PC-3 (cell line): ENCODE measurements around the gene TPRG1. TPM values are rescaled to one million over a fixed set of nuclear protein-coding genes. Genes with fewer than 3 reads are reported as not detected.

ENCODE experiments used
- ATAC-seq: fragments of 200-7000 bp; cut with Tn5 transposase; 2 replicates; pipeline ENCODE4 v1.9.1; 2020; ENCODE audit warnings: mild to moderate bottlenecking, moderate library complexity
- BruUV-seq: library from RNA; stranded (reverse); fragments of 400-500 nt; replicated peaks from 2 replicates; lab custom pipeline; 2021; lab: Mats Ljungman, UMichigan
- CTCF ChIA-PET: fragments of 300-600 bp; sonication (Branson Sonifier 250); formaldehyde crosslinking; loops from one replicate; lab custom pipeline; 2022; ENCODE audit warnings: antibody characterized with exemption; lab: Charles Lee
- POLR2A ChIA-PET: fragments of 300-600 bp; sonication (Branson Sonifier 250); formaldehyde crosslinking; loops from one replicate; lab custom pipeline; 2022; ENCODE audit warnings: antibody characterized with exemption; ENCODE audit not compliant: unreplicated experiment; lab: Charles Lee
- DNase-seq: peaks from one replicate; pipeline ENCODE4 v3.0.0-alpha.2; 2015
- H2AFZ ChIP-seq: fragments of 300-600 bp; sonication (generic); 2 replicates; pipeline ENCODE4 v1.6.0; 2016; ENCODE audit warnings: antibody characterized with exemption, low read length
- H3F3A ChIP-seq: fragments of 300-600 bp; sonication (generic); one replicate; pipeline ENCODE4 v1.6.0; 2017; ENCODE audit warnings: antibody characterized with exemption, low read length, control low read depth, mild to moderate bottlenecking; ENCODE audit not compliant: unreplicated experiment
- H3K27ac ChIP-seq: fragments of 300-600 bp; sonication (generic); 2 replicates; pipeline ENCODE4 v1.5.1; 2016; ENCODE audit warnings: mild to moderate bottlenecking, low read length
- H3K27me3 ChIP-seq: fragments of 300-600 bp; sonication (generic); 2 replicates; pipeline ENCODE4 v1.6.1; 2016; ENCODE audit warnings: low read length, mixed read lengths
- H3K36me3 ChIP-seq: fragments of 300-600 bp; sonication (generic); 2 replicates; pipeline ENCODE4 v1.6.1; 2016; ENCODE audit warnings: low read depth, mixed run types, low read length, mixed read lengths
- H3K4me1 ChIP-seq: fragments of 300-600 bp; sonication (generic); 2 replicates; pipeline ENCODE4 v1.5.1; 2016; ENCODE audit warnings: low read length; ENCODE audit not compliant: insufficient read depth
- H3K4me2 ChIP-seq: fragments of 300-600 bp; sonication (generic); 2 replicates; pipeline ENCODE4 v1.6.0; 2016; ENCODE audit warnings: low read length
- H3K4me3 ChIP-seq: fragments of 300-600 bp; sonication (generic); 2 replicates; pipeline ENCODE4 v1.5.1; 2016; ENCODE audit warnings: mild to moderate bottlenecking, low read length, mixed read lengths
- H3K79me2 ChIP-seq: fragments of 300-600 bp; sonication (generic); 2 replicates; pipeline ENCODE4 v1.6.1; 2017; ENCODE audit warnings: low read length, mixed read lengths
- H3K9ac ChIP-seq: fragments of 300-600 bp; sonication (generic); 2 replicates; pipeline ENCODE4 v1.6.0; 2016; ENCODE audit warnings: mild to moderate bottlenecking, low read length
- H3K9me2 ChIP-seq: fragments of 300-600 bp; sonication (generic); replicated peaks from 2 replicates; pipeline ENCODE4 v1.6.1; 2016; ENCODE audit warnings: mixed run types, low read length, mixed read lengths
- H3K9me3 ChIP-seq: fragments of 300-600 bp; sonication (generic); 2 replicates; pipeline ENCODE4 v1.6.1; 2016; ENCODE audit warnings: low read length, mixed read lengths
- H4K20me1 ChIP-seq: fragments of 300-600 bp; sonication (generic); 2 replicates; pipeline ENCODE4 v1.6.1; 2016; ENCODE audit warnings: low read length, mixed read lengths
- CTCF ChIP-seq: fragments of 300-600 bp; sonication (generic); conservative IDR thresholded peaks from 2 replicates; pipeline ENCODE4 v1.5.1; 2017; ENCODE audit warnings: antibody characterized with exemption, low read depth, mild to moderate bottlenecking, low read length
- EZH2 ChIP-seq: fragments of 300-600 bp; sonication (generic); IDR thresholded peaks from one replicate; pipeline ENCODE4 v1.6.1; 2017; ENCODE audit warnings: antibody characterized with exemption, mild to moderate bottlenecking, low read length; ENCODE audit not compliant: unreplicated experiment
- EZH2phosphoT487 ChIP-seq: fragments of 300-600 bp; sonication (generic); IDR thresholded peaks from 2 replicates; pipeline ENCODE4 v1.6.1; 2018; ENCODE audit warnings: mild to moderate bottlenecking, antibody characterized with exemption, low read length, borderline replicate concordance
- intact Hi-C: fragments of 100-400 bp; cut with micrococcal nuclease; formaldehyde crosslinking; loops from 2 replicates; pipeline ENCODE4 v1.9.0; 2023
- total RNA-seq: library from RNA; depleted of rRNA; stranded (reverse); fragments of >200 nt; gene quantifications from 2 replicates; pipeline ENCODE4 v1.2.3, GENCODE V29; 2014

TPRG1 gene
- total RNA-seq, 1 experiment from 2014 or later, result 1.2 TPM

- no peak overlapping the region for H3K9ac ChIP-seq
These were observed 139.8 kb downstream of the TPRG1 start for GRCh38 chr3:189311521-189311920.

GRCh38 chr3:189312866-189313265 lies 141.1 kb downstream of the TPRG1 start:
- H3K27me3 ChIP-seq, result no peaks in the 10 kb centered on the region
- no peak overlapping the region for H3K4me3 ChIP-seq
- no peaks in the 10 kb centered on the region for H3K36me3 ChIP-seq
- no peaks in the 10 kb centered on the region for H4K20me1 ChIP-seq
- no peaks in the 10 kb centered on the region for H3K9me2 ChIP-seq
- TF ChIP-seq EZH2 (no peak), EZH2phosphoT487 (no peak), CTCF (no peak)
- no peaks in the 10 kb centered on the region for H3K79me2 ChIP-seq
- H3K9me3 ChIP-seq, result no peaks in the 10 kb centered on the region
- H3K4me1 ChIP-seq, result peaks cover 26% of the 10 kb centered on the region
- no TSS peak for BruUV-seq
- no peak overlapping the region for H3K27ac ChIP-seq
- ATAC-seq, result no peak
- H3K4me2 ChIP-seq, result no peak overlapping the region
- no peaks in the 10 kb centered on the region for H3F3A ChIP-seq
- intact Hi-C loops, result no loop called here
- H2AFZ ChIP-seq, result no peak overlapping the region
- POLR2A ChIA-PET, result no interaction called here
- H3K9ac ChIP-seq, result no peak overlapping the region
- DNase-seq, result no peak
- CTCF ChIA-PET, result no interaction called here

More at GRCh38 chr3:189311521-189311920, 139.8 kb downstream of the TPRG1 start:
- Histone ChIP-seq H3K27me3 (no peaks in the 10 kb centered on the region), H3K4me3 (no peak overlapping the region), H3K9me2 (no peaks in the 10 kb centered on the region), H3K36me3 (no peaks in the 10 kb centered on the region), H2AFZ (no peak overlapping the region), H3K79me2 (no peaks in the 10 kb centered on the region), H3F3A (no peaks in the 10 kb centered on the region), H4K20me1 (no peaks in the 10 kb centered on the region), H3K4me1 (peaks cover 14% of the 10 kb centered on the region), H3K27ac (no peak overlapping the region), H3K4me2 (no peak overlapping the region), H3K9me3 (no peaks in the 10 kb centered on the region)
- TF ChIP-seq CTCF, result no peak
- no peak for TF ChIP-seq EZH2phosphoT487
- TF ChIP-seq EZH2, result no peak
- DNase-seq, result no peak
- ChIA-PET CTCF (no interaction called here), POLR2A (no interaction called here)
- no TSS peak for BruUV-seq
- intact Hi-C loops, result no loop called here
- no peak for ATAC-seq

- H3K79me2 ChIP-seq, result no peaks in the 10 kb centered on the region
- no peaks in the 10 kb centered on the region for H4K20me1 ChIP-seq
- CTCF ChIA-PET, result interaction anchor here (0.6 to 0.9 kb wide), 2 partner anchors 8 to 392 kb away, joined by 3 to 4 read pairs; no protein-coding TSS in a partner anchor
- peaks cover 32% of the 10 kb centered on the region for H3K4me1 ChIP-seq
- H3K9me3 ChIP-seq, result no peaks in the 10 kb centered on the region
- DNase-seq (peak; percentile 98), ATAC-seq (peak; percentile 99)
- TF ChIP-seq EZH2 (no peak), EZH2phosphoT487 (no peak), CTCF (no peak)
- peak overlapping the region; percentile 36 for H3K9ac ChIP-seq
- TSS peak; percentile 84 for BruUV-seq
- intact Hi-C loops, result loop anchor here (1.0 kb wide), 2 partner anchors 8 to 12 kb away; no protein-coding TSS in a partner anchor
- H2AFZ ChIP-seq, result peak overlapping the region; percentile 30; the same call in 1 of the 2 replicates
- no peaks in the 10 kb centered on the region for H3K9me2 ChIP-seq
- H3K4me2 ChIP-seq, result peak overlapping the region; percentile 61
- POLR2A ChIA-PET, result interaction anchor here (0.6 to 0.8 kb wide), 3 partner anchors 12 to 389 kb away, joined by 3 to 6 read pairs (median 3); no protein-coding TSS in a partner anchor
- peak overlapping the region; percentile 8; the same call in 1 of the 2 replicates for H3K4me3 ChIP-seq
- peak overlapping the region; percentile 82 for H3K27ac ChIP-seq
- no peaks in the 10 kb centered on the region for H3K27me3 ChIP-seq
- no peaks in the 10 kb centered on the region for H3K36me3 ChIP-seq
- H3F3A ChIP-seq, result no peaks in the 10 kb centered on the region
These were observed 144.7 kb downstream of the TPRG1 start for GRCh38 chr3:189316296-189317019.
